SU-DHL-6 (cell line): ENCODE data around the gene MPPE1.

Experiments used
- H2AFZ ChIP-seq: fragments of 200-600 bp; sonication (generic); 2 replicates; pipeline ENCODE4 v1.6.1; 2014; ENCODE audit warnings: low read depth, mild to moderate bottlenecking, moderate library complexity, mixed read lengths, antibody characterized with exemption, low read length; ENCODE audit not compliant: severe bottlenecking
- H3F3A ChIP-seq: fragments of 200-600 bp; shearing (Covaris generic); 2 replicates; pipeline ENCODE4 v1.6.0; 2016; ENCODE audit warnings: antibody characterized with exemption, mild to moderate bottlenecking; ENCODE audit not compliant: insufficient read depth
- H3K27ac ChIP-seq: fragments of 200-600 bp; sonication (generic); 2 replicates; pipeline ENCODE4 v1.5.1; 2016; ENCODE audit warnings: low read depth, mild to moderate bottlenecking, low read length, moderate library complexity, mixed read lengths
- H3K27me3 ChIP-seq: fragments of 200-600 bp; sonication (generic), shearing (Covaris generic); 2 replicates; pipeline ENCODE4 v1.6.0; 2014; ENCODE audit warnings: mild to moderate bottlenecking, low read length
- H3K36me3 ChIP-seq: fragments of 200-600 bp; sonication (generic); 2 replicates; pipeline ENCODE4 v1.6.1; 2014; ENCODE audit warnings: mild to moderate bottlenecking, low read length, mixed read lengths
- H3K4me2 ChIP-seq: fragments of 300-600, 200-600 bp; shearing (Covaris generic), sonication (generic); 2 replicates; pipeline ENCODE4 v1.6.0; 2014; ENCODE audit warnings: low read length, low read depth, mild to moderate bottlenecking; ENCODE audit not compliant: poor library complexity, severe bottlenecking
- H3K4me3 ChIP-seq: fragments of 200-600 bp; sonication (generic); 2 replicates; pipeline ENCODE4 v1.5.1; 2014; ENCODE audit warnings: antibody characterized with exemption, low read length, mild to moderate bottlenecking, mixed read lengths; ENCODE audit not compliant: insufficient read depth, poor library complexity, severe bottlenecking
- H3K79me2 ChIP-seq: fragments of 200-600 bp; sonication (generic); 2 replicates; pipeline ENCODE4 v1.6.1; 2014; ENCODE audit warnings: mild to moderate bottlenecking, low read length, moderate library complexity; ENCODE audit not compliant: insufficient read depth
- H3K9ac ChIP-seq: fragments of 200-600 bp; sonication (generic); 2 replicates; pipeline ENCODE4 v1.7.0; 2014; ENCODE audit warnings: mild to moderate bottlenecking, low read length
- H3K9me2 ChIP-seq: fragments of 200-600 bp; sonication (generic); replicated peaks from 2 replicates; pipeline ENCODE4 v1.6.1; 2014; ENCODE audit warnings: low read length; ENCODE audit not compliant: insufficient read depth
- H3K9me3 ChIP-seq: fragments of 200-600 bp; sonication (generic); 2 replicates; pipeline ENCODE4 v1.6.1; 2014; ENCODE audit warnings: low read length, mixed read lengths; ENCODE audit not compliant: insufficient read depth
- H4K20me1 ChIP-seq: fragments of 200-600 bp; sonication (generic); 2 replicates; pipeline ENCODE4 v1.6.1; 2014; ENCODE audit warnings: low read depth, mild to moderate bottlenecking, antibody characterized with exemption, low read length, moderate library complexity, mixed read lengths
- EZH2phosphoT487 ChIP-seq: fragments of 200-600 bp; sonication (generic), shearing (Covaris generic); conservative IDR thresholded peaks from 2 replicates; pipeline ENCODE4 v1.6.1; 2018; ENCODE audit warnings: mild to moderate bottlenecking, antibody characterized with exemption, low read length, moderate library complexity, mixed read lengths
- TF ChIP-seq, protein P1 (sequence below): fragments of 200-600 bp; sonication (generic); IDR thresholded peaks from one replicate; pipeline ENCODE4 v1.5.1; 2017; ENCODE audit warnings: antibody characterized with exemption, mild to moderate bottlenecking, low read length, moderate library complexity; ENCODE audit not compliant: insufficient read depth, poor library complexity, severe bottlenecking

MPPE1 gene

DNA sequence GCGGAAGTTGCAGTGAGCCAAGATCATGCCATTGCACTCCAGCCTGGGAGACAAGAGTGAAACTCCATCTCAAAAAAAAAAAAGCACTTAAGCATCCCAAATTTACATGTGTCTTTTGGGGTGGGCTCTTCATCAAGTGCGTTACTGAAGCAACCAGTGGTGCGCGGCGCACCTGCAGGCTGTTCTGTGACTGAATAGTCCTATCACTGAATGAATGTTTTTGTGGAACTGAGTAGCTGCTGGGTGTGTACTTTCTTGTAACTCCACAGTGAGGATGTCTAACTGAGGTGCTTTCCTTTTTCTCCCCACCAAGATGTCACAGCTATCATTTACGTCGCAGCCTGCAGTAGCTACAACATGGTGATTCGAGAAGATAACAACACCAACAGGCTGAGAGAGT lies 39.9 kb downstream of the MPPE1 start:
- no peaks in the 10 kb centered on the region for H4K20me1 ChIP-seq
- H3F3A ChIP-seq = no peaks in the 10 kb centered on the region
- H3K9me2 ChIP-seq = no peaks in the 10 kb centered on the region
- no peaks in the 10 kb centered on the region for H3K27me3 ChIP-seq
- no peak overlapping the region for H3K9ac ChIP-seq
- no peaks in the 10 kb centered on the region for H3K79me2 ChIP-seq
- no peaks in the 10 kb centered on the region for H3K36me3 ChIP-seq
- H3K4me3 ChIP-seq = no peak overlapping the region
- H3K27ac ChIP-seq = no peak overlapping the region
- no peak for TF ChIP-seq EZH2phosphoT487
- TF ChIP-seq, protein P1, sequence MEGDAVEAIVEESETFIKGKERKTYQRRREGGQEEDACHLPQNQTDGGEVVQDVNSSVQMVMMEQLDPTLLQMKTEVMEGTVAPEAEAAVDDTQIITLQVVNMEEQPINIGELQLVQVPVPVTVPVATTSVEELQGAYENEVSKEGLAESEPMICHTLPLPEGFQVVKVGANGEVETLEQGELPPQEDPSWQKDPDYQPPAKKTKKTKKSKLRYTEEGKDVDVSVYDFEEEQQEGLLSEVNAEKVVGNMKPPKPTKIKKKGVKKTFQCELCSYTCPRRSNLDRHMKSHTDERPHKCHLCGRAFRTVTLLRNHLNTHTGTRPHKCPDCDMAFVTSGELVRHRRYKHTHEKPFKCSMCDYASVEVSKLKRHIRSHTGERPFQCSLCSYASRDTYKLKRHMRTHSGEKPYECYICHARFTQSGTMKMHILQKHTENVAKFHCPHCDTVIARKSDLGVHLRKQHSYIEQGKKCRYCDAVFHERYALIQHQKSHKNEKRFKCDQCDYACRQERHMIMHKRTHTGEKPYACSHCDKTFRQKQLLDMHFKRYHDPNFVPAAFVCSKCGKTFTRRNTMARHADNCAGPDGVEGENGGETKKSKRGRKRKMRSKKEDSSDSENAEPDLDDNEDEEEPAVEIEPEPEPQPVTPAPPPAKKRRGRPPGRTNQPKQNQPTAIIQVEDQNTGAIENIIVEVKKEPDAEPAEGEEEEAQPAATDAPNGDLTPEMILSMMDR = no peak
- H3K9me3 ChIP-seq = no peaks in the 10 kb centered on the region
- no peak overlapping the region for H2AFZ ChIP-seq
- no peak overlapping the region for H3K4me2 ChIP-seq

DNA sequence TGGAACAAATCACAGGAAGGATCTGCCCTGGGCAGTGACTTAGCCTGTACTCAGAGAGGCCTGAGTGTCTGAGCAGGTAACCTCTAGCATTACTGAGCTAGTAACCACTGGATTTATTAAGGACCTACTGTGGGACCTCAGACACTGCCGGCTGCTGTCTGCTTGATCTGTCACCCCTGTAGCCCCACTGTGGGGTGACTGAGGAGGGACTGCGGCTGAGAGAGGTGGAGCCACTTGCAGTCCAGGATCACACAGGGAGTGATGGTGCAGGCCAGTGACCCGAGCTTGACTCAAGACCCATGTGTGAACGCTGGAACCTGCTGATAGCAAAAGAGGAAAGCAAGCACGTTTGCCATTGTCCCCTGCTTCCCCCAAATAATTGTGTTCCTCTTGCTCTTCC lies 41.4 kb downstream of the MPPE1 start:
- Histone ChIP-seq H4K20me1 (no peaks in the 10 kb centered on the region), H3K79me2 (no peaks in the 10 kb centered on the region), H3K9ac (no peak overlapping the region), H3K36me3 (no peaks in the 10 kb centered on the region), H3K27me3 (no peaks in the 10 kb centered on the region), H3K9me3 (no peaks in the 10 kb centered on the region), H3K9me2 (no peaks in the 10 kb centered on the region), H3K27ac (no peak overlapping the region), H3F3A (no peaks in the 10 kb centered on the region), H3K4me3 (no peak overlapping the region), H3K4me2 (no peak overlapping the region), H2AFZ (no peak overlapping the region)
- no peak for TF ChIP-seq EZH2phosphoT487
- TF ChIP-seq, protein P1 = no peak

DNA sequence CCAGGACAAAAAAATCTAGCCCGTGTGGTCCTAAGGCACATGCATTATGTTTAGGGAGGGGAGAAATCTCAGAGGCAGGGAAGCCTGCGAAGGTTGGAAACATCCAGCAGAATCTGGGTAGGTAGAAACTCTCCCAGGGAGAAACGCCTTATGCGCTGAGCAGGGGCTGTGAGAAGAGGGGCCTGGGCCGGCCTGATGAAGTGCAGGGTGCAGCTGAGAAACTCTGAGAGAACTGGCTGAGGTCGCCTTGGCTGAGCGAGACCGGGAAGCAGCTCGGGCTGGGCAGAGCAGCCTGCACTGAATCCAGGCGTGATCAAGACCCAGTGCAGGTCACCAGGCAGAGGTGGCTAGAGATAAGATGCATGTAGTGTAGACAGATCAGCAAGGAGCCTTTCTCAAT lies 41.8 kb downstream of the MPPE1 start:
- no peak overlapping the region for H3K27ac ChIP-seq
- H3K4me3 ChIP-seq = no peak overlapping the region
- no peak overlapping the region for H3K9ac ChIP-seq
- no peaks in the 10 kb centered on the region for H3K9me2 ChIP-seq
- no peaks in the 10 kb centered on the region for H3F3A ChIP-seq
- H3K4me2 ChIP-seq = no peak overlapping the region
- H4K20me1 ChIP-seq = no peaks in the 10 kb centered on the region
- TF ChIP-seq EZH2phosphoT487 = no peak
- TF ChIP-seq, protein P1 = no peak
- H3K9me3 ChIP-seq = no peaks in the 10 kb centered on the region
- H3K27me3 ChIP-seq = no peaks in the 10 kb centered on the region
- H2AFZ ChIP-seq = no peak overlapping the region
- H3K36me3 ChIP-seq = no peaks in the 10 kb centered on the region
- no peaks in the 10 kb centered on the region for H3K79me2 ChIP-seq

DNA sequence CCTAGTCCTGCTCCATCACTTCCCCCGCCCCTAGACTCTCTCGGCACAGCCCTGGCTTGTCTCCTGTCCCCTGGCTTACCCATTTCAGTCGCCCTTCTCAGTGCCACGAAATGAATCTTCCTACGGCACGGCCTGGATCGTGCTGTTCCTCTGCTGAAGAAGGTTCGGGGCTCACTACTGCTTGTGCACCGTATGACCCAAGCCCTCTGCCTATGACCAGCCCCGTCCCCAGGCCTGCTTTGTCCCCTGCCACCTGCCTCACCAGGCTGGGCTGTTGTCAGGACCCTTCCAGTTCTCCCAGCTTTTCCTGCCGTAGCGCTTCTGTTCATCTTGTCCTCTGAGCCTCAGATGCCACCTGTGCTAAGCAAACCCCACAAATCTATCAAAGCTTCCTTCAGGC lies 43.0 kb downstream of the MPPE1 start:
- Histone ChIP-seq H3F3A (no peaks in the 10 kb centered on the region), H3K36me3 (no peaks in the 10 kb centered on the region), H3K9me3 (no peaks in the 10 kb centered on the region), H3K9me2 (no peaks in the 10 kb centered on the region), H3K79me2 (no peaks in the 10 kb centered on the region), H3K27ac (no peak overlapping the region), H2AFZ (no peak overlapping the region), H3K9ac (no peak overlapping the region), H3K27me3 (no peaks in the 10 kb centered on the region), H3K4me3 (no peak overlapping the region), H3K4me2 (no peak overlapping the region), H4K20me1 (no peaks in the 10 kb centered on the region)
- no peak for TF ChIP-seq EZH2phosphoT487
- TF ChIP-seq, protein P1 = no peak
